ENCODE data around the gene KCNA3.

The KCNA3 gene

DNA sequence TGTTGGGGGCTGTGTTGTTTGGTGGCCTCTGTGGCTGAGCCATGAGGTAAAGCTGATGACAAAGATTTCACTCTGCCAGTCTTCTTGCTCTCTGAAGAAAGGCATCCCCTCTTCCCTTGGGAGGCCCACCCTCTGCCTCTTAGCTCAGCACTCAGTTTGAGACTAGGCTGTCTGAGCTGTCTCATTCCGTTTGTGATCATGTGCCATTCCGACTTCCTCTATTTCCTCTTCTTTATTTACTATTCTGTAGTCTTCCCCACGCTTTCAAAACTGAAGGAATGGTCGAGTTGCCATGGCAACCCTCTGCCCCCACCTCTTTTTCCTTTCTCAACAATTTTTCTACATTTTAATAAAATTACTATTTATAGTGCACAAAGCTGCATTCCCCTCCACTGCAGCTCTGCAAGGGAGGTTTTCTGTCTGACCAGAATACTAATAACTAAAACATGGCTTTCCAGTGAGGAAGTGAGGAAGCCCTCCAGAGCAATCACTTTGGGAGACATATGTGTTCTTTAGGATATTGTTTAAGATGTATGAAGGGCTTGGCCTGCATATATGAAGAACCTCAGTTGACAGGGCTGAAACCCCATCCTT lies 30.8 kb downstream of the KCNA3 start:
- peak overlapping the region; percentile 55 for H3K4me2 ChIP-seq (ENCODE audit: low read length)
- H3K4me3 ChIP-seq (ENCODE audit: low read length), result no peak overlapping the region
- H3K4me1 ChIP-seq (ENCODE audit: low read length), result peaks cover 70% of the 10 kb centered on the region
- peak overlapping the region; percentile 40 for H3K9ac ChIP-seq (ENCODE audit: low read length)
- no peaks in the 10 kb centered on the region for H3K9me3 ChIP-seq (ENCODE audit: insufficient read depth, low read length)
- H3K27ac ChIP-seq (ENCODE audit: low read length), result peak overlapping the region; percentile 51
- TF ChIP-seq, protein P1, sequence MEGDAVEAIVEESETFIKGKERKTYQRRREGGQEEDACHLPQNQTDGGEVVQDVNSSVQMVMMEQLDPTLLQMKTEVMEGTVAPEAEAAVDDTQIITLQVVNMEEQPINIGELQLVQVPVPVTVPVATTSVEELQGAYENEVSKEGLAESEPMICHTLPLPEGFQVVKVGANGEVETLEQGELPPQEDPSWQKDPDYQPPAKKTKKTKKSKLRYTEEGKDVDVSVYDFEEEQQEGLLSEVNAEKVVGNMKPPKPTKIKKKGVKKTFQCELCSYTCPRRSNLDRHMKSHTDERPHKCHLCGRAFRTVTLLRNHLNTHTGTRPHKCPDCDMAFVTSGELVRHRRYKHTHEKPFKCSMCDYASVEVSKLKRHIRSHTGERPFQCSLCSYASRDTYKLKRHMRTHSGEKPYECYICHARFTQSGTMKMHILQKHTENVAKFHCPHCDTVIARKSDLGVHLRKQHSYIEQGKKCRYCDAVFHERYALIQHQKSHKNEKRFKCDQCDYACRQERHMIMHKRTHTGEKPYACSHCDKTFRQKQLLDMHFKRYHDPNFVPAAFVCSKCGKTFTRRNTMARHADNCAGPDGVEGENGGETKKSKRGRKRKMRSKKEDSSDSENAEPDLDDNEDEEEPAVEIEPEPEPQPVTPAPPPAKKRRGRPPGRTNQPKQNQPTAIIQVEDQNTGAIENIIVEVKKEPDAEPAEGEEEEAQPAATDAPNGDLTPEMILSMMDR (IDR thresholded peaks at IDR 0.05; ENCODE audit: low read depth, low read length), result no peak
- no peak for TF ChIP-seq EZH2phosphoT487 (IDR thresholded peaks at IDR 0.05; ENCODE audit: low read depth)
- H2AFZ ChIP-seq (ENCODE audit: low read depth, low read length), result no peak overlapping the region
- no peaks in the 10 kb centered on the region for H3K36me3 ChIP-seq (replicated peaks; ENCODE audit: low read depth, low read length)
- H3K79me2 ChIP-seq (ENCODE audit: low read length), result 0 out of 2 replicates have a peak, but pooled peaks cover 3% of the 10 kb centered on the region
- H4K20me1 ChIP-seq (ENCODE audit: insufficient read depth, low read length), result no peaks in the 10 kb centered on the region
- H3K27me3 ChIP-seq (ENCODE audit: low read depth, low read length), result no peaks in the 10 kb centered on the region

GRCh38 chr1:110639724-110640386 lies 34.9 kb downstream of the KCNA3 start:
- no peaks in the 10 kb centered on the region for H4K20me1 ChIP-seq (ENCODE audit: insufficient read depth, low read length)

DNA sequence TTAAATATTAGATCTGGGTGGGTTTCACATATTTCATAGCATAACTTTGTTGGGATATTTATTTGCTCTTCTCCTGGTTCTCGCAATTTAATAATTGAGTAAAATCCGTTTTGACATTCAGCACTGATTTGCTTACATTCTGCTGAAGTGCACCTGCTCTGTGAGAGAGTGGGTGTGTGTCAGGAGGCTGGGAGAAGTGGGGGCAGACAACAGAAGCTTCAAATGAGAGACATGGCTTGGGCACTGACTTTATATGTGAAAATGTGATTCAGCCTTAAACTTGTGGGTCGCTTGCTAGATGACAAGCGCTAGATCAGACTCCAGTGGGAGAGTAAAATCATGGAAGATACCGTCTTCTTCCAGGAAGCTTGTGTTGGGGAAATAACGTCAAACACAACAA lies 36.2 kb downstream of the KCNA3 start:
- no peaks in the 10 kb centered on the region for H3K9me3 ChIP-seq (ENCODE audit: insufficient read depth, low read length)
- no peaks in the 10 kb centered on the region for H3K27me3 ChIP-seq (ENCODE audit: low read depth, low read length)
- H3K36me3 ChIP-seq (replicated peaks; ENCODE audit: low read depth, low read length), result no peaks in the 10 kb centered on the region
- no peak for TF ChIP-seq EZH2phosphoT487 (IDR thresholded peaks at IDR 0.05; ENCODE audit: low read depth)
- TF ChIP-seq, protein P1 (IDR thresholded peaks at IDR 0.05; ENCODE audit: low read depth, low read length), result no peak
- H3K9ac ChIP-seq (ENCODE audit: low read length), result peak overlapping the region; percentile 92
- peak overlapping the region; percentile 11; the same call in 1 of the 2 replicates for H3K4me3 ChIP-seq (ENCODE audit: low read length)
- H4K20me1 ChIP-seq (ENCODE audit: insufficient read depth, low read length), result no peaks in the 10 kb centered on the region
- no peak overlapping the region for H2AFZ ChIP-seq (ENCODE audit: low read depth, low read length)
- peak overlapping the region; percentile 100 for H3K27ac ChIP-seq (ENCODE audit: low read length)
- peak overlapping the region; percentile 56 for H3K4me2 ChIP-seq (ENCODE audit: low read length)
- H3K4me1 ChIP-seq (ENCODE audit: low read length), result peaks cover 96% of the 10 kb centered on the region
- peaks cover 16% of the 10 kb centered on the region for H3K79me2 ChIP-seq (ENCODE audit: low read length)

More at GRCh38 chr1:110639724-110640386, 34.9 kb downstream of the KCNA3 start:
- Histone ChIP-seq H3K79me2 (ENCODE audit: low read length) (peaks cover 10% of the 10 kb centered on the region), H3K9me3 (ENCODE audit: insufficient read depth, low read length) (no peaks in the 10 kb centered on the region), H3K27me3 (ENCODE audit: low read depth, low read length) (no peaks in the 10 kb centered on the region), H2AFZ (ENCODE audit: low read depth, low read length) (no peak overlapping the region), H3K4me1 (ENCODE audit: low read length) (peaks cover 96% of the 10 kb centered on the region), H3K9ac (ENCODE audit: low read length) (no peak overlapping the region), H3K27ac (ENCODE audit: low read length) (peak overlapping the region; percentile 100), H3K36me3 (replicated peaks; ENCODE audit: low read depth, low read length) (no peaks in the 10 kb centered on the region), H3K4me2 (ENCODE audit: low read length) (no peak overlapping the region), H3K4me3 (ENCODE audit: low read length) (no peak overlapping the region)
- TF ChIP-seq EZH2phosphoT487 (IDR thresholded peaks at IDR 0.05; ENCODE audit: low read depth), result no peak
- TF ChIP-seq, protein P1 (IDR thresholded peaks at IDR 0.05; ENCODE audit: low read depth, low read length), result no peak

GRCh38 chr1:110638058-110638457 lies 36.7 kb downstream of the KCNA3 start:
- TF ChIP-seq, protein P1 (IDR thresholded peaks at IDR 0.05; ENCODE audit: low read depth, low read length), result peak; percentile 41
- no peak for TF ChIP-seq EZH2phosphoT487 (IDR thresholded peaks at IDR 0.05; ENCODE audit: low read depth)
- peaks cover 19% of the 10 kb centered on the region for H3K79me2 ChIP-seq (ENCODE audit: low read length)
- peaks cover 96% of the 10 kb centered on the region for H3K4me1 ChIP-seq (ENCODE audit: low read length)
- H4K20me1 ChIP-seq (ENCODE audit: insufficient read depth, low read length), result no peaks in the 10 kb centered on the region
- no peak overlapping the region for H2AFZ ChIP-seq (ENCODE audit: low read depth, low read length)
- peak overlapping the region; percentile 20; the same call in 1 of the 2 replicates for H3K4me3 ChIP-seq (ENCODE audit: low read length)
- no peaks in the 10 kb centered on the region for H3K9me3 ChIP-seq (ENCODE audit: insufficient read depth, low read length)
- peak overlapping the region; percentile 92 for H3K9ac ChIP-seq (ENCODE audit: low read length)
- H3K4me2 ChIP-seq (ENCODE audit: low read length), result peak overlapping the region; percentile 56
- H3K27ac ChIP-seq (ENCODE audit: low read length), result peak overlapping the region; percentile 100
- no peaks in the 10 kb centered on the region for H3K36me3 ChIP-seq (replicated peaks; ENCODE audit: low read depth, low read length)
- H3K27me3 ChIP-seq (ENCODE audit: low read depth, low read length), result no peaks in the 10 kb centered on the region
